Measurements from ENCODE around the gene FCHSD1.

GRCh38 chr5:141651728-141652105 is 499 bp upstream of the FCHSD1 start:
- no peak for TF ChIP-seq CTCF (IDR thresholded peaks at IDR 0.05)
- TF ChIP-seq POLR2AphosphoS5 (IDR thresholded peaks at IDR 0.05; ENCODE audit: insufficient read depth in 1 of 2, low read depth in 1 of 2) = no peak
- no peak for TF ChIP-seq POLR2A (IDR thresholded peaks at IDR 0.05)
